ENCODE data around the gene VMP1. TPM values are rescaled to one million over a fixed set of nuclear protein-coding genes. Genes with fewer than 3 reads are reported as not detected.
A peak's percentile ranks its signal among the peaks of the same experiment; 100 is the strongest.

Gene VMP1
- total RNA-seq, 1 experiment from 2014 or later, result 72.8 TPM

- no peaks in the 10 kb centered on the region for H3K4me1 Mint-ChIP-seq
- H3K27me3 Mint-ChIP-seq (ENCODE audit: low read depth), result no peaks in the 10 kb centered on the region
- POLR2A ChIA-PET, result no interaction called here
- DNase-seq (ENCODE audit: low spot score) (no peak), ATAC-seq (no peak)
- no peak overlapping the region for H3K4me3 Mint-ChIP-seq
- peaks cover 17% of the 10 kb centered on the region for H3K36me3 Mint-ChIP-seq
- H3K27ac Mint-ChIP-seq, result no peak overlapping the region
- CTCF ChIA-PET, result interaction anchor here (0.7 kb wide), 2 partner anchors 8 to 24 kb away, joined by 3 to 4 read pairs; no protein-coding TSS in a partner anchor
- TF ChIP-seq MYBL2 (CRISPR knock-in tag; IDR thresholded peaks at IDR 0.05), result no peak
- no peak for TF ChIP-seq CBFB (CRISPR knock-in tag; IDR thresholded peaks at IDR 0.05; ENCODE audit: low read depth)
- no peak for TF ChIP-seq CREM (CRISPR knock-in tag; IDR thresholded peaks at IDR 0.05)
- TF ChIP-seq GABPB1 (CRISPR knock-in tag; IDR thresholded peaks at IDR 0.05), result no peak
- TF ChIP-seq, protein P1, sequence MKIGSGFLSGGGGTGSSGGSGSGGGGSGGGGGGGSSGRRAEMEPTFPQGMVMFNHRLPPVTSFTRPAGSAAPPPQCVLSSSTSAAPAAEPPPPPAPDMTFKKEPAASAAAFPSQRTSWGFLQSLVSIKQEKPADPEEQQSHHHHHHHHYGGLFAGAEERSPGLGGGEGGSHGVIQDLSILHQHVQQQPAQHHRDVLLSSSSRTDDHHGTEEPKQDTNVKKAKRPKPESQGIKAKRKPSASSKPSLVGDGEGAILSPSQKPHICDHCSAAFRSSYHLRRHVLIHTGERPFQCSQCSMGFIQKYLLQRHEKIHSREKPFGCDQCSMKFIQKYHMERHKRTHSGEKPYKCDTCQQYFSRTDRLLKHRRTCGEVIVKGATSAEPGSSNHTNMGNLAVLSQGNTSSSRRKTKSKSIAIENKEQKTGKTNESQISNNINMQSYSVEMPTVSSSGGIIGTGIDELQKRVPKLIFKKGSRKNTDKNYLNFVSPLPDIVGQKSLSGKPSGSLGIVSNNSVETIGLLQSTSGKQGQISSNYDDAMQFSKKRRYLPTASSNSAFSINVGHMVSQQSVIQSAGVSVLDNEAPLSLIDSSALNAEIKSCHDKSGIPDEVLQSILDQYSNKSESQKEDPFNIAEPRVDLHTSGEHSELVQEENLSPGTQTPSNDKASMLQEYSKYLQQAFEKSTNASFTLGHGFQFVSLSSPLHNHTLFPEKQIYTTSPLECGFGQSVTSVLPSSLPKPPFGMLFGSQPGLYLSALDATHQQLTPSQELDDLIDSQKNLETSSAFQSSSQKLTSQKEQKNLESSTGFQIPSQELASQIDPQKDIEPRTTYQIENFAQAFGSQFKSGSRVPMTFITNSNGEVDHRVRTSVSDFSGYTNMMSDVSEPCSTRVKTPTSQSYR (CRISPR knock-in tag; IDR thresholded peaks at IDR 0.05), result no peak
- TF ChIP-seq CREB1 (CRISPR knock-in tag; IDR thresholded peaks at IDR 0.05), result no peak
- no peaks in the 10 kb centered on the region for H3K9me3 Mint-ChIP-seq
Measured at GRCh38 chr17:59815965-59816364, 108.5 kb downstream of the VMP1 start.

DNA sequence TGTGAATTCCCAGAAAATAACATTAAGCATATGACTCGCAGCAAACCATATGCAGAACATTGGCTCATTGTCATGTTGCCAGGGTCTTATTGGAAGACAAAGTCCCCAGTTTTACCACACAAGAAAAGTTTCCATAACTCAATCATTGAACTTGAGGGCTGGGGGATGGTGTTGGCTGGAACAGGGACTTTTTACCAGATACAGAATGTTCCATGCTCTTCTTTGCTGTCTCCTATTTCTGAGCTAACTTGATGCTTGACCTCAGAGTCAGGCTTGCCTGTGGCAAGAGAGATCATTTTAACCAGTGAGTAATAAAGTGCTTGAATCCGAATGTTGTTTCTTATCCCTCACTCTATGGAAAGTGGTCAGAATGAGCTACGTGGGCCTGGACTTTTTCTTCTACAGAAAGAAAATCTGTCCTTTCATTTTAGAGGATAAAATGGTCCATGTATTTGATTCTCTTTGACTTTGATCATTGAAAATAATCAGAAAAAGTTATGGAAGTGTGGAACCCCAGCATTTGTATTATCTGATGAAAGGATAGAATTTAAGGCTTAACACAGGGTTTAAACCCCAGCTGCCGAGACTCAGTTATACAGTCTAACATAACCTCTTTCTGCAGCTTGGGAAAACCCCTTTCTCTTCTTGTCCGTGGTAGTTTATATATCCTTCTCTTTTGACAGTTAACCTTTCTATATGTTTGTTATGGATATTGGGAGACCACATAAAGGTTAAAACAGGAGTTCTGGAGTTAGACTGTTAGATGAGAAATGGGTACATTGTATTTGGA lies 118.3 kb downstream of the VMP1 start:
- ATAC-seq (no peak), DNase-seq (ENCODE audit: low spot score) (no peak)
- ChIA-PET CTCF (interaction anchor here (0.6 to 1.2 kb wide), 3 partner anchors 22 to 382 kb away, joined by 3 to 5 read pairs (median 4); no protein-coding TSS in a partner anchor), POLR2A (interaction anchor here (1.3 to 1.5 kb wide), 2 partner anchors 13 to 39 kb away, joined by 4 read pairs; no protein-coding TSS in a partner anchor)
- Mint-ChIP-seq H3K4me3 (no peak overlapping the region), H3K36me3 (no peaks in the 10 kb centered on the region; the same call in 1 of the 2 replicates), H3K4me1 (peaks cover 42% of the 10 kb centered on the region), H3K27me3 (ENCODE audit: low read depth) (no peaks in the 10 kb centered on the region), H3K9me3 (no peaks in the 10 kb centered on the region), H3K27ac (peak overlapping the region; percentile 87)
- TF ChIP-seq ZNF317 (CRISPR knock-in tag; IDR thresholded peaks at IDR 0.05; ENCODE audit: borderline replicate concordance, low read depth), result no peak
- TF ChIP-seq GTF2I (CRISPR knock-in tag; conservative IDR thresholded peaks at IDR 0.05), result no peak
- no peak for TF ChIP-seq RELA (CRISPR knock-in tag; IDR thresholded peaks at IDR 0.05; ENCODE audit: borderline replicate concordance)
- no peak for TF ChIP-seq ZNF416 (CRISPR knock-in tag; IDR thresholded peaks at IDR 0.05)
- no peak for TF ChIP-seq ZNF138 (CRISPR knock-in tag; conservative IDR thresholded peaks at IDR 0.05)
- TF ChIP-seq ZBTB21 (CRISPR knock-in tag; IDR thresholded peaks at IDR 0.05; ENCODE audit: borderline replicate concordance), result no peak
- TF ChIP-seq GABPB1 (CRISPR knock-in tag; IDR thresholded peaks at IDR 0.05), result no peak
- no peak for TF ChIP-seq AFF4 (CRISPR knock-in tag; IDR thresholded peaks at IDR 0.05; ENCODE audit: borderline replicate concordance)
- TF ChIP-seq, protein P2, sequence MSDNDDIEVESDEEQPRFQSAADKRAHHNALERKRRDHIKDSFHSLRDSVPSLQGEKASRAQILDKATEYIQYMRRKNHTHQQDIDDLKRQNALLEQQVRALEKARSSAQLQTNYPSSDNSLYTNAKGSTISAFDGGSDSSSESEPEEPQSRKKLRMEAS (CRISPR knock-in tag; IDR thresholded peaks at IDR 0.05), result no peak
- TF ChIP-seq, protein P3, sequence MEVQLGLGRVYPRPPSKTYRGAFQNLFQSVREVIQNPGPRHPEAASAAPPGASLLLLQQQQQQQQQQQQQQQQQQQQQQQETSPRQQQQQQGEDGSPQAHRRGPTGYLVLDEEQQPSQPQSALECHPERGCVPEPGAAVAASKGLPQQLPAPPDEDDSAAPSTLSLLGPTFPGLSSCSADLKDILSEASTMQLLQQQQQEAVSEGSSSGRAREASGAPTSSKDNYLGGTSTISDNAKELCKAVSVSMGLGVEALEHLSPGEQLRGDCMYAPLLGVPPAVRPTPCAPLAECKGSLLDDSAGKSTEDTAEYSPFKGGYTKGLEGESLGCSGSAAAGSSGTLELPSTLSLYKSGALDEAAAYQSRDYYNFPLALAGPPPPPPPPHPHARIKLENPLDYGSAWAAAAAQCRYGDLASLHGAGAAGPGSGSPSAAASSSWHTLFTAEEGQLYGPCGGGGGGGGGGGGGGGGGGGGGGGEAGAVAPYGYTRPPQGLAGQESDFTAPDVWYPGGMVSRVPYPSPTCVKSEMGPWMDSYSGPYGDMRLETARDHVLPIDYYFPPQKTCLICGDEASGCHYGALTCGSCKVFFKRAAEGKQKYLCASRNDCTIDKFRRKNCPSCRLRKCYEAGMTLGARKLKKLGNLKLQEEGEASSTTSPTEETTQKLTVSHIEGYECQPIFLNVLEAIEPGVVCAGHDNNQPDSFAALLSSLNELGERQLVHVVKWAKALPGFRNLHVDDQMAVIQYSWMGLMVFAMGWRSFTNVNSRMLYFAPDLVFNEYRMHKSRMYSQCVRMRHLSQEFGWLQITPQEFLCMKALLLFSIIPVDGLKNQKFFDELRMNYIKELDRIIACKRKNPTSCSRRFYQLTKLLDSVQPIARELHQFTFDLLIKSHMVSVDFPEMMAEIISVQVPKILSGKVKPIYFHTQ (CRISPR knock-in tag; IDR thresholded peaks at IDR 0.05), result no peak
- TF ChIP-seq, protein P4, sequence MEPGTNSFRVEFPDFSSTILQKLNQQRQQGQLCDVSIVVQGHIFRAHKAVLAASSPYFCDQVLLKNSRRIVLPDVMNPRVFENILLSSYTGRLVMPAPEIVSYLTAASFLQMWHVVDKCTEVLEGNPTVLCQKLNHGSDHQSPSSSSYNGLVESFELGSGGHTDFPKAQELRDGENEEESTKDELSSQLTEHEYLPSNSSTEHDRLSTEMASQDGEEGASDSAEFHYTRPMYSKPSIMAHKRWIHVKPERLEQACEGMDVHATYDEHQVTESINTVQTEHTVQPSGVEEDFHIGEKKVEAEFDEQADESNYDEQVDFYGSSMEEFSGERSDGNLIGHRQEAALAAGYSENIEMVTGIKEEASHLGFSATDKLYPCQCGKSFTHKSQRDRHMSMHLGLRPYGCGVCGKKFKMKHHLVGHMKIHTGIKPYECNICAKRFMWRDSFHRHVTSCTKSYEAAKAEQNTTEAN (CRISPR knock-in tag; IDR thresholded peaks at IDR 0.05), result no peak
- TF ChIP-seq CTCF (IDR thresholded peaks at IDR 0.05), result no peak
- TF ChIP-seq FOXP4 (CRISPR knock-in tag; IDR thresholded peaks at IDR 0.05), result no peak

Data from WTC11 (cell line).